Stimulated activated CD4-positive, alpha-beta T cell treated with anti-CD3 and anti-CD28 coated beads, Interleukin-12 subunit alpha, Interleukin-12 subunit beta, amount 100 ng/mL, for 4 hours (primary cell): ENCODE data around the gene SCLY.
"Not testable (repeated sequence)": the region's sequence is repeated elsewhere in the genome, so short reads cannot be mapped to it uniquely, and the experiment has no call there.

Experiments
- DNase-seq: peaks from one replicate; pipeline ENCODE4 v3.0.0-alpha.2; 2020

The SCLY gene

GRCh38 chr2:238060542-238061314 lies at the start of gene SCLY:
TSS of gene SCLY (plus strand) at chr2:238061001. CDS start at chr2:238061055, 54 bp downstream.
- DNase-seq, result peak; percentile 95

- DNase-seq, result no peak
Observed at GRCh38 chr2:238013806-238014205, 47.0 kb upstream of the SCLY start.

- DNase-seq, result no peak
Observed at GRCh38 chr2:238015705-238016104, 45.1 kb upstream of the SCLY start.

GRCh38 chr2:238016526-238016925 lies 44.3 kb upstream of the SCLY start:
- no peak for DNase-seq

- DNase-seq, result no peak
Observed at GRCh38 chr2:238019962-238020361, 40.8 kb upstream of the SCLY start.

- DNase-seq, result no peak
Observed at GRCh38 chr2:238020816-238021215, 40.0 kb upstream of the SCLY start.

GRCh38 chr2:238021327-238021726 lies 39.5 kb upstream of the SCLY start:
- DNase-seq, result no peak

GRCh38 chr2:238022594-238023157 lies 38.1 kb upstream of the SCLY start:
- no peak for DNase-seq

- DNase-seq, result no peak
Observed at GRCh38 chr2:238023608-238024007, 37.2 kb upstream of the SCLY start.

- DNase-seq, result peak; percentile 9
Observed at GRCh38 chr2:238024986-238025385, 35.8 kb upstream of the SCLY start.

- no peak for DNase-seq
Observed at GRCh38 chr2:238025741-238026360, 35.0 kb upstream of the SCLY start.

- DNase-seq, result no peak
Observed at GRCh38 chr2:238027058-238027457, 33.7 kb upstream of the SCLY start.

- no peak for DNase-seq
Observed at GRCh38 chr2:238027591-238028415, 33.0 kb upstream of the SCLY start.

- no peak for DNase-seq
Observed at GRCh38 chr2:238029853-238030252, 30.9 kb upstream of the SCLY start.

- no peak for DNase-seq
Observed at GRCh38 chr2:238030422-238031155, 30.2 kb upstream of the SCLY start.

- DNase-seq, result no peak
Observed at GRCh38 chr2:238031751-238032150, 29.1 kb upstream of the SCLY start.

GRCh38 chr2:238032755-238033337 lies 28.0 kb upstream of the SCLY start:
- DNase-seq, result no peak

- not testable (repeated sequence) for DNase-seq
Observed at GRCh38 chr2:238033991-238034390, 26.8 kb upstream of the SCLY start.

GRCh38 chr2:238038203-238038602 lies 22.6 kb upstream of the SCLY start:
- DNase-seq, result no peak

GRCh38 chr2:238039151-238039550 lies 21.6 kb upstream of the SCLY start:
- DNase-seq, result no peak

GRCh38 chr2:238039985-238040384 lies 20.8 kb upstream of the SCLY start:
- DNase-seq, result no peak

GRCh38 chr2:238040918-238041317 lies 19.9 kb upstream of the SCLY start:
- no peak for DNase-seq
